Superior temporal gyrus (tissue), 1 donor: ENCODE data around the gene TEX14.
"Not testable (repeated sequence)": the region's sequence is repeated elsewhere in the genome, so short reads cannot be mapped to it uniquely, and the experiment has no call there.

Experiments
- DNase-seq: peaks from one replicate; pipeline ENCODE4 v3.0.0-alpha.2; 2016; ENCODE audit errors: extremely low spot score

The TEX14 gene

DNA sequence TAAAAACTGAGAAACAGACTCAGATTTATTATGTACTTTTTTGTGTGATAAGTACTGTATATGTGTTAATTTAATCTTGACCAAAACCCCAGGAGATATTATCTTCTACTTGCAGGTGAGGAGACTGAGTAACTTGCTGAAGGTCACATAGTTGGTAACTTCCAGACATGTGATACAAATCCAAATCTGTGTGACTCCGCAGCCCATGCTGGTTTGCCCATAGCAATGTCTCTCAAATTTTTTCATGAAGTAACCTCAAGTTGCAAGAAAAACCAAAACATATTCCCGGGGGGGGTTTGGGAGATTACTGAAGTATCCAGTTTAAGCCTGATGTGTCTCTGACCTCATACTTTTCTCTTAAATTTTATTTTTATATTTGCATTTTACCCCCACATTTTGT lies 3.3 kb downstream of the TEX14 start:
- DNase-seq = no peak

DNA sequence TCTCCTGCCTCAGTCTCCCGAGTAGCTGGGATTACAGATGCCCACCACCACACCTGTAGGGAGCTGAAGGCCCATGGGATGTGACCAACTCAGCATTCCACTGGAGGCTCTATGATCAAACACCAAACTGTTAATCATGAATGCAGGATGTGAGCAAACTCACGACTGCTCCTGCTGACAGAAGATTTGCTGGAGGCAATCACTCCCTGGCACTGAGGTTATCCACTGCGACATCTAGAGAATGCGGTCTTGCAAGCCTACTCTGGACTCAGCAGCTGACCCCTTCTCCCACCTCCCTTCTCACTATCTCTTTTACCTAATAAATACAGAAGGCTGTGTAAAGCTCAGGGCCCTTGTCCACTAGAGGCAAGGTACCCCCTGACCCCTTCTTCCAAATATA lies 4.9 kb downstream of the TEX14 start:
- DNase-seq = no peak

DNA sequence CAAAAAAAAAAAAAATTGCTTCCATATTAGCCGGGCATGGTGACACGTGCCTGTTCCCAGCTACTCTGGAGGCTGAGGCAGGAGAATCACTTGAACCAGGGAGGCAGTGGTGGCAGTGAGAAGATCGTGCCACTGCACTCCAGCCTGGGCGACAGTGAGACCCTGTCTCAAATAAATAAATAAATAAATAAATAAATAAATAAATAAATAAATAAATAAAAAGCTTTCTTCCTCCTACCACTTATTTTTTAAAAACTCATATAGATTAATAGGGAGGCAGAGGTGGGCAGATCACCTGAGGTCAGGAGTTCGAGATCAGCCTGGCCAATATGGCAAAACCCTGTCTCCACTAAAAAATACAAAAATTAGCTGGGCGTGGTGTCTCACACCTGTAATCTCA lies 7.4 kb downstream of the TEX14 start:
- not testable (repeated sequence) for DNase-seq

DNA sequence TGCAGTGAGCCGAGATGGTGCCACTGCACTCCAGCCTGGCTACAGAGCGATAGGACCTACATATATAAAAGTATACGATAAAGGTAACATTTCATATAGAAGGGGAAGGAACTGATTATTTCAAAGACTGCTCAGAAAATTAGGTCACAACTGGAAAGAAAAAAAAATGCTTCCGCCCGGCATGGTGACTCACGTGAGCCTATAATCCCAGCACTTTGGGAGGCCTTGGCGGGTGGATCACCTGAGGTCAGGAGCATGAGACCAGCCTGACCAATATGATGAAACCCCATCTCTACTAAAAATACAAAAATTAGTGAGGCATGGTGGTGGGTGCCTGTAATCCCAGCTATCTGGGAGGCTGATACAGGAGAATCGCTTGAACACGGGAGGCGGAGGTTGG lies 7.8 kb downstream of the TEX14 start:
- DNase-seq = no peak

DNA sequence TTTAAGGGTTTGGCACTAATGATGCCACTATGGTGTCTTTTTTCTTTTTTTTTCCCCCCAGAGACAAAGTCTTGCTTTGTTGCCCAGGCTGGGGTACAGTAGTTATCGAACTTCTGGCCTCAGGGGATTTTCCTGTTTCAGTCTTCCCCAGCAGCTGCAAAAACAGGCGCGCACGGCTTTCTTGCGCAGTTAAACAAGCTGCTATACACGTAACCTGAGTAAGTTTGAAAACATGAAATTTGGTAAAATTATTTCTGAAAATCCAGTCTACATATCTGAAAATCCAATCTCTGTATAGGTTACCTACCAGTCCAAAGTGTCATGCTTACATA lies 11.8 kb downstream of the TEX14 start:
- DNase-seq = no peak

DNA sequence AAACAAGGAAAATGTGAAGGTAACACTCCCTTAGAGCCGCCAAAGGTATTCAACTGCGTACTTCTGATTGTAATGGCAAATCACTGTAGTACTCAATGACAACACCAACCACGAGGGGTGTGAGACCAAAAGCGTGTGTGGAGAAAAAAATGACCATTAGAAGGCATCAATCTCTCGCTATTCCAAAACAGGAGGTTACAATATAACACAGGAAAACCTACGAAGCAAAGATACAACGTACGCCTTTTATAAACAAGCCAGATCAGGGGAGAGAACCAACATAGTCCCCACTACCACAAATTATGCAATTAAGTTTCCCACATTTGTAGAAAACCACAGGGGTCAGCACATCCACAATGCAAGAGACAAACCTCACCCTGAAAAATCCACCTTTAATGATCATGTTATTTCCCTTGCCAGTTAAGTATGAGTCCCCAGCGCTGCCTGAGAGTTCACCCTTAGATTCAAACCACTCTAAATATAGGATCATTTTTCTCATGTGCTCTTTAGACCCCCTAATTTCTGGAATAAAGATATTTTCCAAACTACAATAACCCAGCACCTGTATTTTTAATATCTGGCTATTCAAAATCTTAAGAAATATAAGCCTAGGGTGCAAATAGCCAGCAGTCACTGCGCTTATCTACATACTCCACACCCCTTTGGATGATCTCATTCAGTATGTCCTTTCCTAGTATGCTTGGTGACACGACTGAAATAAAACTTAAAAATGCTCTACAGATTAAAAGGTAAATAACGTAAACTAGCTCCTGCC lies 12.4 kb downstream of the TEX14 start:
- DNase-seq = no peak

DNA sequence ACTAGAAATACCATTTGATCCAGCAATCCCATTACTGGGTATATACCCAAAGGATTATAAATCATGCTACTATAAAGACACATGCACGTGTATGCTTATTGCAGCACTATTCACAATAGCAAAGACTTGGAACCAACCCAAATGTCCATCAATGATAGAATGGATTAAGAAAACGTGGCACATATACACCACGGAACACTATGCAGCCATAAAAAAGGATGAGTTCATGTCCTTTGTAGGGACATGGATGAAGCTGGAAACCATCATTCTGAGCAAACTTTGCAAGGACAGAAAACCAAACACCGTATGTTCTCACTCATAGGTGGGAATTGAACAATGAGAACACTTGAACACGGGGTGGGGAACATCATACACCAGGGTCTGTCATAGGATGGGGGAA lies 13.6 kb downstream of the TEX14 start:
- not testable (repeated sequence) for DNase-seq

DNA sequence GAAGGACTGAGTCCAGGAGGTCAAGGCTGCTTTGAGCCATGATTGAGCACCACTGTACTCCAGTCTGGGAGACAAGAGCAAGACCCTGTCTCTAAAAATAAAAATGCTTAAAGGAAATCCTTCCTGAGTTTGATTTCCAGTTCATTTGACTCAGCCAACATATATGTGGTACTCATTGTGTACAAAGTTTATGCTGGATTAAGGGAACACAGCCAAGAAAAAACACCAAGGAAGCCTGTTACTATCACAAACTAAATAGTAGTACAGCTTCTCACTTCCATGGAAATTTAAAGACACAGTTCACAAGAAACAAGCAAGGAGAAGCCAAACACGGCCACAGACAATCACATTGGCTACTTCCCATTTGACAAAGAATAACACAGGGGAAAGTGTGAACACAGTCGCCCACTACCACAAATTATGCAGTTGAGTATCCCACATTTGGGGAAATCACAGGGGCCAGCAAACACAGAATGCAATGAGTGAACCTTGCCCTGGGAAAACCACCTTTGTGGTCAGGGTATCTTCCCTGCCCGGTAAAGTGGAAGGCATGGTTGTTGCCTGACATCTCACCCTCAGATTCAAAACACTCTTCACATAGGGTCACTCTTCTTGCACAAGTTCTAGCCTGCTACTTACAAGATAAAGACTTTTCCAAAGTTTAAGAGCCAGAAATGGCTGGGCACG lies 14.5 kb downstream of the TEX14 start:
- no peak for DNase-seq

DNA sequence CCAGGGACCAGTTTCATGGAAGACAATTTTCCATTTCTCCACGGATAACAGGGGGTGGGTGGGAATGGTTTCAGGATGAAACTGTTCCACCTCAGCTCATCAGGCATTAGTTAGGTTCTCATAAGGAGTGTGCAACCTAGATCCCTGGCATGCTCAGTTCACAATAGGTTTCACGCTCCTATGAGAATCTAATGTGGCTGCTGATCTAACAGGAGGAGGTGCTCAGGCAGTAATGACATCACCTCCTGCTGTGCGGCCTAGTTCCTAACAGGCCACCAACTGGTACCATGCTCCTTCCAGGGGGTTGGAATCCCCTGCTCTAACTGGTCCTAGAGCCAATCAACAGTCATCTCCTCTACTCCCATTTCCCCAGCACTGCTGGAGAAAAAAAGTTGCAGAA lies 19.9 kb downstream of the TEX14 start:
- DNase-seq = no peak

DNA sequence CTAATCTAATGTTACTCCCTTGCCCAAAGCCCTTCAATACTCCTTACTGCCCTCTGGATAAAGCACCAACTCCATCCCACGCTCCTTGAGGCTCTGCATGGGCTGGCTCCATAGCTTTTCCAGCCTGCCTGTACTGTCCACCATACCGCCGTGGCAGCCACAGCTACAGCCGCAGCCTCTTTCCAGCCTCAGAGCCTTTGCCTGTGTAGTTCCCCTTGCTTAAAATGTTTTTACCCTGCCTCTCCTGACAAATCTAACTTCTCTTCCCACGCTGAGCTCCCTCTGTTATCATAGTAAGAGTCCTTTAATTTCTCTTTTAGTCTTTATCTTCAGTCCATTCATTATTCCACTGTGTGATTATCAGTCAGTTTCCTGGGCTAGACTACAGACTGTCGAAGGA lies 22.0 kb downstream of the TEX14 start:
- no peak for DNase-seq

DNA sequence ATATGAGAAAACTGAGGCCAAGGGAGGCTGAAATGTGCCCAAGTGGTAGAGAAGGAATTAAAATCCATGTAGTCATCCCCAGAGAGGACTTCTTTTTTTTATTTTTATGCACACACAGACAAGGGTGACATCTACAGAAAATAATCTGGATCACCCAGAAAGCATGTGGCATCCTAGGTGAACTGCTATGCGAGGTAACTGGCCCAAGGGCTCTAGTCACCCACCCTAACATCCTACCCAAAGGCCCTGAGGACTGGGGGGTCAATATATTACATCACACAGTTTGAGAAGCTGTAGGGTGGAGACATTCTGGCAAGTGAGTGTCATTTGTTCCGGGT lies 23.3 kb downstream of the TEX14 start:
- DNase-seq = no peak

DNA sequence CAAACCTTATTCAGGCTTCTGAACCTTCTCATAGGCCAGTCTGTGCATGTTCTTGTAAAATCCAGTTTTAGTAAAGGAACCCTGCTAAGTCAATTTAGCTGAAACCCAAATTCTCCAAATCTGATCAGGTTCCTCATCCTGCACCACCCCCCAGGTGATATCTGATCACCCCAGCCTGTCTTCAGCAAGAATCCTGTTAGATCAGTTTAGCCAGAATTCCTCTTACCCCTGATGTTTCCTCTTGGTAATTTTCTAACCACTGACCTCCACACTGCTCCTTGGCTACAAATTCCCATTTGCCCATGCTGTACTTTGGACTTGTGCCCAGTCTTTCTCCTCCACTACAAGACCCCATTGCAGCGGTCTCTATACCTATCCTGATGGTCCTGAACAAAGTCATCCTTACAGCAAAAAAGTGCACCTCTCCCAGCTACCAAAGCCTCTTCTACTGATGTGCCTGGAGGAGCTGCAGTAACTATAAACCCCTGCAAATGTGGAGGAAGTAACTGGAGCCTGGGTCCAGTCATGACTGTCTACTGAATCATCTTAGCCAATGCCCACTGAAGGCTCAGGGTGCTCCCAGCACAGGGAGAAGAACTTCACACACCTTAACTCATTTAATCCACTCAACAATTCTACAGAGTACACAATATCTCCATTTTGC lies 23.8 kb downstream of the TEX14 start:
- DNase-seq = no peak

DNA sequence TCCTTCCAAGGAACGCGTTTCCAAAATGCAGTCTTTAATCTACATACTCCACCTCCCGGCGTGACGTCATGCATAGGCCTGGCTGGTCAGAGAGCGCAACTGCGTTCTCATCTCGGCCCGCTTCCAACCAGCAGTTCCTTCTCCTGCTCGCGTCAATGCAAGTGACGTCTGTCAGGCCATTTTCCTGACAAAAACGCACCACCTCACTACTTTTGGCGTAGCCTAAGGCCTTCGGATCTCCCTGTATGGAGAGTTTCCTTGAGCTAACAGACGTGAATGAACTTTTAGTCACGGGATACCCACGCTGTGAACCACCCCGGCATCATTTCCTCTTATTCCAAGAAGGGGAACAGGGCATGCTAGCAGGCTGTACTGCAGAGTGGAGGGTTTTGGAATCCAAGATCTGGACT lies 25.0 kb downstream of the TEX14 start:
- DNase-seq = peak; percentile 13

DNA sequence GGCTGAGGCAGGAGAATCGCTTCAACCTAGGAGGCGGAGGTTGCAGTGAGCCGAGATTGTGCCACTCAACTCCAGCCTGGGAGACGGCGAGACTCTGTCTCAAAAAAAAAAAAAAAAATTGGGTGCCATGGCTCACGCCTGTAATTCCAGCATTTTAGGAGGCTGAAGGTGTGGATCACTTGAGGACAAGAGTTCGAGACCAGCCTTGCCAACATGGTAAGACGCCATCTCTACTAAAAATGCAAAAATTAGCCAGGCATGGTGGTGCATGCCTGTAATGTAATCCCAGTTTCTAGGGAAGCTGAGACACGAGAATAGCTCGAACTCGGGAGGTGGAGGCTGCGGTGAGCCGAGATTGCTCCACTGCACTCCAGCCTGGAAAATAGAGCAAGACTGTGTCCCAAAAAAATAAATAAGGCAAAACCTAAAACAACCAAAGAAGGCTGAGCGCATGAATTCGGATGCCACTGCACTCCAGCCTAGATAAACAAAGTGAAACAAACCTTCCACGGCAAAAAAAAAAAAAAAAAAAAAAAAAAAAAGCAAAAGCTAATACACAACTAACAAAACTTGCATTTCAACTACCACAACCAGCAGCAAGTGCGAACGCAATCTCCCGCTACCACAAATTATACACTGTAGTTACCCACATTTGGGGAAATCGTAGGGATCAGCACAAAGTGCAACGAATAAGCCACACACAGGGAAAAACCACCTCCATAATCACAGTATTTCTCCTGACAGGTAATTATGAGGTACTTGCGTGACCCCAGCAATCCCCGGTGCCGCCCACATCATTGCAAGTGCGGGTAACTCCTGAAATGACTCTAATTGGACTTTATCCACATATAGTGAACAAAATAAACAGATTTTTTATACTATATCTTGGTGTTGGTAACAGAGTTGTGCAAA lies 25.6 kb downstream of the TEX14 start:
- DNase-seq = no peak

DNA sequence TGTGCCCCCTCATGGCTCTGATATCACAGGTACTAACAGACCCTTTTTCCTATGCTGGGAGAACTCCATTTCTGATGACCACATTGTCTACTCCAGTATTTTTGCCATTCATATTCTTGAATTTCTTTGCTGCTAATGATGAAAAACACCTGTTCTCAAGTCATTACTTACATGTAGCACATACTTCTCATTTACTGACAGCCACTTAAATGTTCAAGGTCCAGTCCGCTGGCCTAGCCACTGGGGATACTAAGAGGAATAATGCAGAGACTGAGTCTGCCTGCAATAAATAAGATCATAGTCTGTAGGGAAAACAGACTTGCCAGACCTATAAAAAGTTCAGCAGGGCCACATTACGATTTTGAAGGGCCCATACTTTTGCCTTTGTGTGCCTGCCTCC lies 27.5 kb downstream of the TEX14 start:
- no peak for DNase-seq

DNA sequence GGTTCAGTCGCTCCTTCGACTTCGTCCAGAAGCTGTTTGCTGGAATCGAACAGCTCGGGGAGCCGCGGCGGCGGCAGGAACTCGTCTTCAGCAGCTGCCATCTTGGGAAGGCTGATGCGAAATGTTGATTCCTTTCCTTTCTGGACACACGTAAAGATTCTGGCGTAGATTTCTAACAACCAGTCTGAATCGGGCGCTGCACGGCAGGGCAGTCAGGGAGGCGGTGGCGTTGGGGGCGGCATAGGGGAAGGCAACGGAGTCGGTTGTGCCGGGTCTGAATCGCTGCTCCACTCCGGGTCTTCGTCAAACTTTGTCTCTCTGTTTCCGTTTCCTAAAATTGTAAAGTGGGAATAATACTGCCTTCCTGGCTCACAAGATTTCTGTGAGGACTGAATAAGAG lies 30.3 kb downstream of the TEX14 start:
- no peak for DNase-seq

DNA sequence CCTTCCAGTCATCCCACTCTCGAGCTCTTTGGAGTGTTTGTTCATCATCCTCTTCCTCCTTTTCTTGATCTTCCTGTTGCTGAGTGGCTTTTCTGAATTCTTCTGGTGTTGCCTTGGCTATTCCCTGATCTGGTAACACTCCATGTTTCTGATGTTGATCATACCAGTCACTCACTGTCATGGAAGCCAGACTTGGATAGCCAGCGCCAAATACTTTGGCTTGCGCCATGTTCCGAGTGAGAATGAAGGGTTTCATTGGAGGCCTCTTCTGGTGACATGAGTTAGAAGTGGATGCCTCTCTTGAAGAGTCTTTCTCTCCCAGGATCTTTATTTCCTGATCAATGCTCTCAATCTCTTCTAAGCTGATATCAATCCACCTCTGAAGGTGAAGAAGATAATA lies 31.2 kb downstream of the TEX14 start:
- no peak for DNase-seq

DNA sequence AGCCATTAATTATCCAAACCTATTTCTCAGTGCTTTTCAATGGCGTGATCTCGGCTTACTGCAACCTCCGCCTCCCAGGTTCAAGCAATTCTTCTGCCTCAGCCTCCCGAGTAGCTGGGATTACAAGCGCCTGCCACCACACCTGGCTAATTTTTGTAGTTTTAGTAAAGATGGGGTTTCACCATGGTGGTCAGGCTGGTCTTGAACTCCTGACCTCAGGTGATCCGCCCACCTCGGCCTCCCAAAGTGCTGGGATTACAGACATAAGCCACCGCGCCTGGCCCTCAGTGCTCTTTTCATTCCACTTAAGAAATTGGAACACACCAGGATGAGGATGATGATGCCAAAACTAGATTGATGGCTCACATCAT lies 32.1 kb downstream of the TEX14 start:
- DNase-seq = not testable (repeated sequence)

DNA sequence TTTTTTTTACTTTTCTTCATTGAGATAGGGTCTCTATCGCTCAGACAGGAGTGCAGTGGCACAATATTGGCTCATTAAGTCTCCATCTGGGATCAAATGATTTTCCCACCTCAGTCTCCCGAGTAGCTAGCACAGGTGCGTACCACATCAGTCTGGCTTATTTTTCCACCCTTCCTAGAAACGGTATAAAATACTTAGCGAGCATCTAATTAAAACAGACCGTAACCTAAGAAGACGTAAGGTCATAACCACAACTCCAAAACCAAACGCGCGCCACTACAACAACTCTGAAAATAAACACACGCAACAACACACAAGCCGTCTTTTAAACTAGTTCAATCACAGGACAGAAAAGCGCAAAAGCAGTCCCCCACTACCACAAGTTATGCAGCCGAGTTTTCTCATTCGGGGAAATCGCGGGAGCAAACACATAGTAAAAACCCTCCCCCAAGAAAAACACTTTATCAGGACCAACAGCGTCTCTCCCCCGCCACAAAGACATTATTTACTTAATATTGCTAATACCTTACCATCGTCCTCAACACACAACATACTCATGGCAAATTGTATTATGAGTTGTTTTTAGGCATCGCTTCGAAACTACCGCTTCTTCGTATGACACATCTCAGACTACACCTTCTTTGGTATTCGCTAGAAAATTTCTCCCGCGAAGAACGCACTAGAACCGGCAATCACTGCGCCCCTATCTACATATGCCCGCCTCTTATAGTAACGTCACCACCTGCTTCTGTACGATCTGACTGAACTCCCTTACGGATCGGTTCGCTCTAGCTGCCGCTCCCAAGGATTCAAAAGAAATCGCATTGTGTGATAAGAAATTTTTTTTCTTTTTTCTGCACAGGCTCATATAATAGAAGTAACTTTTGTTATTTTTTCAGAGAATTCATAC lies 32.8 kb downstream of the TEX14 start:
- peak; percentile 97 for DNase-seq

DNA sequence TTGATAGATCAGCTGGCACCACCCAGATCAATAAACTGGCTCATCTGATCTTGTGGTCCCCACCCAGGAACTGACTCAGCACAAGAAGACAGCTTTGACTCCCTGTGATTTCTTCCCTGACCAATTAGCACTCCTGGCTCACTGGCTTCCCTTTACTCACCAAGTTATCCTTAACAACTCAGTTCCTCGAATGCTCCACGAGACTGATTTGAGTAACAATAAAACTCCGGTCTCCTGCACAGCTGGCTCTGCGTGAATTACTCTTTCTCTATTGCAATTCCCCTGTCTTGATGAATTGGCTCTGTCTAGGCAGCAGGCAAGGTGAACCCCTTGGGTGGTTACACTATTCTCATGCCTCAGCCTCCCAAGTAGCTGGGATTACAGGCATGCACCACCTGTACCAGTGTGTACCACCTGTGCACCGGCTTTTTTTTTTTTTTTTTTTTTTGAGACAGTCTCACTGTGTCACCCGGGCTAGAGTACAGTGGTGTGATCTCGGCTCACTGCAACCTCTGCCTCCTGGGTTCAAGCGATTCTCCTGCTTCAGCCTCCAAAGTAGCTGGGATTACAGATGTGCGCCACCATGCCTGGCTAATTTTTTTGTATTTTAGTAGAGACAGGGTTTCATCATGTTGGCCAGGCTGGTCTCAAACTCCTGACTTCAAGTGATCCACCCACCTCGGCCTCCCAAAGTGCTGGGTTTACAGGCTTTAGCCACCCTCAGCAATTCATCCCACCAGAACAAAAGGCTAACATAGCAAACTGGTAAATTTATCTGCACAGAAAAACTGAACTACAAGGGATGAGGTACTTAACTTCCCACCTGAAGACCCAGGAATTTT lies 33.7 kb downstream of the TEX14 start:
- not testable (repeated sequence) for DNase-seq
